RWPE2 (cell line): ENCODE measurements around the gene LAMC3.

Experiments used
- ATAC-seq: fragments of 200-7000 bp; cut with Tn5 transposase; 3 replicates; pipeline ENCODE4 v1.9.1; 2021; ENCODE audit warnings: low read depth
- DNase-seq: peaks from one replicate; pipeline ENCODE4 v3.0.0-alpha.2; 2020; ENCODE audit warnings: low spot score
- H3K27ac ChIP-seq: fragments of 450-650 bp; 2 replicates; pipeline ENCODE4 v1.5.1; 2017; ENCODE audit warnings: mild to moderate bottlenecking; ENCODE audit not compliant: poor library complexity, severe bottlenecking
- H3K27me3 ChIP-seq: fragments of 250-450 bp; sonication (Bioruptor Pico); 2 replicates; pipeline ENCODE4 v1.5.1; 2021; ENCODE audit warnings: mild to moderate bottlenecking, moderate library complexity; ENCODE audit not compliant: insufficient read depth, poor library complexity, severe bottlenecking
- H3K36me3 ChIP-seq: fragments of 250-450 bp; sonication (Bioruptor Pico); 2 replicates; pipeline ENCODE4 v1.5.1; 2020; ENCODE audit warnings: low read depth, mild to moderate bottlenecking, moderate library complexity
- H3K4me1 ChIP-seq: fragments of 250-450 bp; sonication (Bioruptor Pico); 2 replicates; pipeline ENCODE4 v1.5.1; 2021; ENCODE audit warnings: mild to moderate bottlenecking, moderate library complexity; ENCODE audit not compliant: insufficient read depth, poor library complexity, severe bottlenecking
- H3K4me3 ChIP-seq: fragments of 250-450 bp; sonication (Bioruptor Pico); 2 replicates; pipeline ENCODE4 v1.5.1; 2021; ENCODE audit warnings: mild to moderate bottlenecking, moderate library complexity; ENCODE audit not compliant: severe bottlenecking
- H3K9me3 ChIP-seq: fragments of 250-450 bp; sonication (Bioruptor Pico); 2 replicates; pipeline ENCODE4 v1.5.1; 2021; ENCODE audit warnings: mild to moderate bottlenecking, moderate library complexity; ENCODE audit not compliant: severe bottlenecking
- TF ChIP-seq, protein P1 (sequence below): fragments of 450-650 bp; IDR thresholded peaks from one replicate; pipeline ENCODE4 v1.5.1; 2017; ENCODE audit warnings: mild to moderate bottlenecking, moderate library complexity; ENCODE audit not compliant: poor library complexity, severe bottlenecking

LAMC3 gene

DNA sequence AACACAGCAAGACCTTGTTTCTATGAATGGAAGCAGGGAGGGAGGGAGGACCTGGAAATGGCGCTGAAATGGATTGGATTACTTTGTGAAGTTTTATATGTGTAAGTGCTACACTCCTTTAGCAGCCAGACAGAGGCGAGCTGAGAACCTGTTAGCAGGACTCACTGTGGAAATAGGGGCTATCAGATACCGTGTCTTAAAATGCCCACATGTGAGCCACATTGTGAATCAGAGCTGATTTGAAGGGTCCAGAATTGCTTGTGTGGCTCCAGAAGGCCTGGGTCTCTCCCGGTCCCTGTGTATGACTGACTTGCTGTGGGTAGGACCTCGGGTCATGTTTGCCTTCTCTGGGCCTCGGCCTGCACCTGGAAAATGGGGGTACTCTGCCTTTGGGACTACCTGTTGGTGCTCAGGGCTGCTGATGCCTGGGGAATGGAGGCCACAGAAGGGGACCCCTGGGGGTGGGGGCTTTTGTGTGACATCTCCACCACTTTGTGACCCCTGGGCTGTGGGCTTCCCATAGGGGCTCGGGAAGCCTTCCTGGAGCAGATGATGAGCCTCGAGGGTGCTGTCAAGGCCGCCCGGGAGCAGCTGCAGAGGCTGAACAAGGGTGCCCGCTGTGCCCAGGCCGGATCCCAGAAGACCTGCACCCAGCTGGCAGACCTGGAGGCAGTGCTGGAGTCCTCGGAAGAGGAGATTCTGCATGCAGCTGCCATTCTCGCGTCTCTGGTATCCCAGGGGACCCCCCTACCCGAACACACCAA lies 63.3 kb downstream of the LAMC3 start:
- peaks cover 13% of the 10 kb centered on the region for H3K9me3 ChIP-seq
- no peak overlapping the region for H3K4me3 ChIP-seq
- H3K4me1 ChIP-seq = no peaks in the 10 kb centered on the region
- TF ChIP-seq, protein P1, sequence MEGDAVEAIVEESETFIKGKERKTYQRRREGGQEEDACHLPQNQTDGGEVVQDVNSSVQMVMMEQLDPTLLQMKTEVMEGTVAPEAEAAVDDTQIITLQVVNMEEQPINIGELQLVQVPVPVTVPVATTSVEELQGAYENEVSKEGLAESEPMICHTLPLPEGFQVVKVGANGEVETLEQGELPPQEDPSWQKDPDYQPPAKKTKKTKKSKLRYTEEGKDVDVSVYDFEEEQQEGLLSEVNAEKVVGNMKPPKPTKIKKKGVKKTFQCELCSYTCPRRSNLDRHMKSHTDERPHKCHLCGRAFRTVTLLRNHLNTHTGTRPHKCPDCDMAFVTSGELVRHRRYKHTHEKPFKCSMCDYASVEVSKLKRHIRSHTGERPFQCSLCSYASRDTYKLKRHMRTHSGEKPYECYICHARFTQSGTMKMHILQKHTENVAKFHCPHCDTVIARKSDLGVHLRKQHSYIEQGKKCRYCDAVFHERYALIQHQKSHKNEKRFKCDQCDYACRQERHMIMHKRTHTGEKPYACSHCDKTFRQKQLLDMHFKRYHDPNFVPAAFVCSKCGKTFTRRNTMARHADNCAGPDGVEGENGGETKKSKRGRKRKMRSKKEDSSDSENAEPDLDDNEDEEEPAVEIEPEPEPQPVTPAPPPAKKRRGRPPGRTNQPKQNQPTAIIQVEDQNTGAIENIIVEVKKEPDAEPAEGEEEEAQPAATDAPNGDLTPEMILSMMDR = no peak
- H3K27ac ChIP-seq = no peak overlapping the region
- no peaks in the 10 kb centered on the region for H3K36me3 ChIP-seq
- DNase-seq = no peak
- no peaks in the 10 kb centered on the region for H3K27me3 ChIP-seq
- ATAC-seq = no peak

DNA sequence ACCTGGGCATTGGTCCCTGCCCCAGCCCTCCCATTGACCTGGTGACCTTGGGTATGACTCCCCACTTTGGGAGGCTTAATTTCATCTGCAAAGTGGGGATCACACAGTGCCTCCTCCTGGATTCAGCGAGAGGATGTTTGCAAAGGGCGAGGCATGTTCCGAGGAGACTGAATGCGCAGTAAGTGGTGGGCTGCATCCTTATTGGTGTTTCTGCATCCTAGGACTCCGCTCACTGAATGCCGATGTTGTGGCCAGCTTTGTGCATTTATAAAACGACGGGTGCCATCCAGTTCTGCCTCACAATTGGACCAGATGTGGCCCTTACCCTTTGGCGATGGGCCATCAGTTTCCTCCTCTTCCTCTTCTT lies 63.9 kb downstream of the LAMC3 start:
- no peak for DNase-seq
- no peak overlapping the region for H3K4me3 ChIP-seq
- peaks cover 13% of the 10 kb centered on the region for H3K9me3 ChIP-seq
- H3K36me3 ChIP-seq = no peaks in the 10 kb centered on the region
- no peak for ATAC-seq
- TF ChIP-seq, protein P1 = no peak
- no peaks in the 10 kb centered on the region for H3K4me1 ChIP-seq
- H3K27me3 ChIP-seq = no peaks in the 10 kb centered on the region
- no peak overlapping the region for H3K27ac ChIP-seq

DNA sequence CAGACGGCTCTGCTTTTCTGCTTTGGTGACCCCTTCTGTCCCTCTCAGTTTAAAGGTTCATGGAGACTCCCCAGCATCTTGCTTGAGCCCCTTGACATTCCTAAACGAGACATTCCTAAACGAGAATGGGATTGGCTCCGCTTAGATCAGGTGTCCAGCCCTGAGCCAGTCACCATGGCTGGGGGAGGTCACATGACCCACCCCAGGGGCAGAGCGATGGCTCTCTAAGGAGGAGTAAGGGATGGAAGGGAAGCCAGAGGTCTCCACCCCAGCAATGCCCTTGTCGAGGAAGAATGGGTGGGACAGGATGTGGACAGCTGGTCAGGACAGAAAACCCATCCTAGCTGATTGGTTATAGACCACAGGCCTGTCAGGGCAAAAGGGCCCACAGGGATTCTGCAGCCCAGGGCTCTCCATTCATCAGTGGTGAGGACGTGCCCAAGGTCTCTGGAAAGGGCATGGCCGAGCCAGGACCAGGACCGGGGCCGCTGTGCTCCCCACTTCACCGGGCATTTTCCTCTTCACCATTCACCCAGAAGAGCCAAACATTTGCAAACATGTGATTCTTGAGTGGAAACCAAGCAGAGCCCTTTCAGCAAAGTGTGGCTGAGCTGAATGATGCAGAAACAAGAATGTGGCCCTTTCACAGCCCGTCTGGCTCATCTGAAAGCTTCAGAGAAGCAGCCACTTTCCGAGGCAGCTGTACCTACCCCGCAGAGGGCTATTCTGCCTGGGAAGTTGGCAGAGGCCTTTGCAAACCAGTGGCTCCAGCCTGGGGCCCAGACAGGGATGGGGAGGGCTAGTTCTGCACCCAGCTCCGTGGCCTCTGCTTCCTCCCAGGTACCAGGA lies 67.6 kb downstream of the LAMC3 start:
- H3K4me1 ChIP-seq = no peaks in the 10 kb centered on the region
- H3K36me3 ChIP-seq = no peaks in the 10 kb centered on the region
- DNase-seq (no peak), ATAC-seq (no peak)
- H3K27me3 ChIP-seq = no peaks in the 10 kb centered on the region
- H3K4me3 ChIP-seq = no peak overlapping the region
- H3K9me3 ChIP-seq = peaks cover 12% of the 10 kb centered on the region
- TF ChIP-seq, protein P1 = no peak
- H3K27ac ChIP-seq = no peak overlapping the region

GRCh38 chr9:131078427-131079366 lies 69.7 kb downstream of the LAMC3 start:
- no peak overlapping the region for H3K4me3 ChIP-seq
- TF ChIP-seq, protein P1 = no peak
- H3K4me1 ChIP-seq = peaks cover 7% of the 10 kb centered on the region
- no peak for ATAC-seq
- H3K9me3 ChIP-seq = peaks cover 12% of the 10 kb centered on the region
- no peak overlapping the region for H3K27ac ChIP-seq
- no peaks in the 10 kb centered on the region for H3K27me3 ChIP-seq
- no peaks in the 10 kb centered on the region for H3K36me3 ChIP-seq
- no peak for DNase-seq
